Tibial nerve (tissue), 4 donors: ENCODE measurements around the gene CAMK2D. TPM values are rescaled to one million over a fixed set of nuclear protein-coding genes. Genes with fewer than 3 reads are reported as not detected.

Experiments used
- DNase-seq, 2 donors: peaks; one replicate each; pipeline ENCODE4 v3.0.0-alpha.2; 2019; ENCODE audit warnings: low spot score in 2 of 2
- H3K27ac ChIP-seq, 4 donors: fragments of 200-600 bp; sonication (generic) in 3 of 4; one replicate each; pipeline ENCODE4 v1.5.1; 2017 to 2019; ENCODE audit warnings: mild to moderate bottlenecking in 1 of 4
- H3K27me3 ChIP-seq, 2 donors: fragments of 200-600 bp; sonication (generic) in 1 of 2; one replicate each; pipeline versions ENCODE4 v1.5.1 to v1.6.0; 2017 to 2019
- H3K36me3 ChIP-seq, 3 donors: fragments of 200-600 bp; sonication (generic); one replicate each; pipeline ENCODE4 v1.5.1; 2018 to 2019
- H3K4me1 ChIP-seq, 4 donors: fragments of 200-600 bp; sonication (generic) in 3 of 4; one replicate each; pipeline ENCODE4 v1.5.1; 2017 to 2019
- H3K4me3 ChIP-seq, 4 donors: fragments of 200-600 bp; sonication (generic) in 3 of 4; one replicate each; pipeline ENCODE4 v1.5.1; 2017 to 2019; ENCODE audit warnings: mild to moderate bottlenecking in 1 of 4, moderate library complexity in 1 of 4
- H3K9me3 ChIP-seq, 4 donors: fragments of 200-600 bp; sonication (generic) in 3 of 4; one replicate each; pipeline ENCODE4 v1.5.1; 2017 to 2019
- CTCF ChIP-seq, 5 experiments: fragments of 200-600 bp in 3 of 5; fragments of 450-650 bp in 2 of 5; sonication (generic) in 3 of 5; IDR thresholded peaks; one replicate each; pipeline ENCODE4 v1.5.1; 2016 to 2019; ENCODE audit warnings: antibody characterized with exemption in 5 of 5, mild to moderate bottlenecking in 3 of 5, moderate library complexity in 2 of 5
- EP300 ChIP-seq, 2 donors: sonication (generic); formaldehyde crosslinking; IDR thresholded peaks; one replicate each; pipeline ENCODE4 v1.6.1; 2017; ENCODE audit warnings: antibody characterized with exemption in 2 of 2, mild to moderate bottlenecking in 1 of 2
- POLR2A ChIP-seq, 2 donors: fragments of 450-650 bp; IDR thresholded peaks; one replicate each; pipeline ENCODE4 v1.6.1; 2017; ENCODE audit warnings: antibody characterized with exemption in 2 of 2, mild to moderate bottlenecking in 2 of 2, moderate library complexity in 2 of 2
- WGBS, 2 donors: methylation state at CpG; one replicate each; pipeline ENCODE4 v1.1.5; 2018; 5-methylcytosine and 5-hydroxymethylcytosine counted together
- total RNA-seq, 4 donors: library from RNA; depleted of rRNA; stranded (reverse); fragments of >200 nt; gene quantifications; one replicate each; pipeline ENCODE4 v1.1.0, GENCODE V29; 2016

The CAMK2D gene
- total RNA-seq, 4 donors from 2014 or later: 30.3 to 58.5 (median 34.6) TPM

GRCh38 chr4:113673450-113673849 is 88.1 kb downstream of the CAMK2D start:
- Histone ChIP-seq H3K27ac (no peak overlapping the region), H3K9me3 (no peaks in the 10 kb centered on the region), H3K27me3 (no peaks in the 10 kb centered on the region), H3K4me1 (peaks cover 0 to 35% (median 4%) of the 10 kb centered on the region in 4 donors), H3K36me3 (no peaks in the 10 kb centered on the region), H3K4me3 (no peak overlapping the region)
- 83 to 92% methylated on average over 2 of the region's 2 CpGs for WGBS, 2 donors
- no peak for DNase-seq
- TF ChIP-seq POLR2A (IDR thresholded peaks at IDR 0.05) (no peak), EP300 (IDR thresholded peaks at IDR 0.05) (no peak), CTCF (IDR thresholded peaks at IDR 0.05) (no peak)

- Histone ChIP-seq H3K27ac (no peak overlapping the region), H3K9me3 (no peaks in the 10 kb centered on the region), H3K27me3 (no peaks in the 10 kb centered on the region), H3K4me3 (no peak overlapping the region), H3K36me3 (peaks cover 0 to 4% (median 0%) of the 10 kb centered on the region in 3 donors), H3K4me1 (no peaks in the 10 kb centered on the region)
- 80 to 84% methylated on average over 8 of the region's 8 CpGs for WGBS, 2 donors
- TF ChIP-seq EP300 (IDR thresholded peaks at IDR 0.05) (no peak), POLR2A (IDR thresholded peaks at IDR 0.05) (no peak), CTCF (IDR thresholded peaks at IDR 0.05) (no peak)
- no peak for DNase-seq
These were observed 95.0 kb downstream of the CAMK2D start for GRCh38 chr4:113666386-113667114.

- no peaks in the 10 kb centered on the region for H3K4me1 ChIP-seq
- H3K27me3 ChIP-seq: no peaks in the 10 kb centered on the region
- peaks cover 0 to 9% (median 0%) of the 10 kb centered on the region in 3 donors for H3K36me3 ChIP-seq
- H3K9me3 ChIP-seq: no peaks in the 10 kb centered on the region
- TF ChIP-seq CTCF (IDR thresholded peaks at IDR 0.05): no peak
- TF ChIP-seq POLR2A (IDR thresholded peaks at IDR 0.05): no peak
- TF ChIP-seq EP300 (IDR thresholded peaks at IDR 0.05): no peak
- H3K27ac ChIP-seq: no peak overlapping the region
- no peak for DNase-seq
- 95 to 100% methylated on average over 1 of the region's 1 CpG for WGBS, 2 donors
- H3K4me3 ChIP-seq: no peak overlapping the region
These were observed 96.5 kb downstream of the CAMK2D start for GRCh38 chr4:113665036-113665435.

DNA sequence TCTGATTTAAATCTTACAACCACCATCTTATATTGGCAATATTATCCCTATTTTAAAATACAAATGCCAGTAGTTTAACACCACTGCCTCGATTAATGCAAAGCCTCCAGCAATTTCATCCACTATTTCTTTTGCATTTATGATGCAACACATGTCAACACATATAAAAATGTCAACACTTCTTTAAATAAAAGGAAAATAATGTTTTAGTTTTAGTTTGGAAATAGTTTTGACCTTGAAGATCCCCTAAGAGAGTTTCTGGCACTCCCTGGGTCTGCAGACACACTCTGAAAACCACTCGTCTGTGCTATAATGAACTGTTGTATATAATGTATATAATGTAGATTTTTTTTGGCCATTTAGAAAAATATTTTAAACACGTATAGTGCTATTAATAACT is 99.0 kb downstream of the CAMK2D start:
- no peak overlapping the region for H3K4me3 ChIP-seq
- H3K4me1 ChIP-seq: peaks cover 0 to 16% (median 4%) of the 10 kb centered on the region in 4 donors
- no peak overlapping the region for H3K27ac ChIP-seq
- TF ChIP-seq POLR2A (IDR thresholded peaks at IDR 0.05) (no peak), CTCF (IDR thresholded peaks at IDR 0.05) (no peak), EP300 (IDR thresholded peaks at IDR 0.05) (no peak)
- no peaks in the 10 kb centered on the region for H3K9me3 ChIP-seq
- peaks cover 0 to 9% (median 0%) of the 10 kb centered on the region in 3 donors for H3K36me3 ChIP-seq
- H3K27me3 ChIP-seq: no peaks in the 10 kb centered on the region
- DNase-seq: no peak
- 81 to 87% methylated on average over 3 of the region's 3 CpGs for WGBS, 2 donors

DNA sequence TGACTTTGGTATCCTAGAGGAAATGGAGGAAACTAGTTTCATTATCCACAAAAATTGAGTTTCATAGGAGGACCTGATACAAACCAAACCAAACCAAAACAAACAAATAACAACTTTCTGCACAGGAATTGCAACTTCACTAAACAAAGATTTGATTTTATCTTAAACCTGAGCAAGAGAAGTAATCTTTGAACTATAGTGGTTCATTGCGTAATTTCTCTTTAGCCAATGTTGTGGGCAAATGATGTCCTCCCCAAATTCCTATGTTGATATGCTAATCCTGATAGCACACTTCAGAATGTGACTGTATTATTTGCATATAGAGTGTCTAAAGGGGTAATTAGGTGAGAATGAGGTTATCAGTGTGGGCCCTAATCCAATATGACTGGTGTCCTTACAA is 102.4 kb downstream of the CAMK2D start:
- H3K4me3 ChIP-seq: no peak overlapping the region
- H3K27ac ChIP-seq: no peak overlapping the region
- H3K36me3 ChIP-seq: peaks cover 0 to 7% (median 0%) of the 10 kb centered on the region in 3 donors
- DNase-seq: no peak
- TF ChIP-seq POLR2A (IDR thresholded peaks at IDR 0.05): no peak
- no peak for TF ChIP-seq CTCF (IDR thresholded peaks at IDR 0.05)
- no peak for TF ChIP-seq EP300 (IDR thresholded peaks at IDR 0.05)
- peaks cover 0 to 29% (median 6%) of the 10 kb centered on the region in 4 donors for H3K4me1 ChIP-seq
- no peaks in the 10 kb centered on the region for H3K9me3 ChIP-seq
- H3K27me3 ChIP-seq: no peaks in the 10 kb centered on the region
- 97 to 100% methylated on average over 1 of the region's 1 CpG for WGBS, 2 donors
